ENCODE measurements around the gene MIOS.
A peak's percentile ranks its signal among the peaks of the same experiment; 100 is the strongest.

Gene MIOS

DNA sequence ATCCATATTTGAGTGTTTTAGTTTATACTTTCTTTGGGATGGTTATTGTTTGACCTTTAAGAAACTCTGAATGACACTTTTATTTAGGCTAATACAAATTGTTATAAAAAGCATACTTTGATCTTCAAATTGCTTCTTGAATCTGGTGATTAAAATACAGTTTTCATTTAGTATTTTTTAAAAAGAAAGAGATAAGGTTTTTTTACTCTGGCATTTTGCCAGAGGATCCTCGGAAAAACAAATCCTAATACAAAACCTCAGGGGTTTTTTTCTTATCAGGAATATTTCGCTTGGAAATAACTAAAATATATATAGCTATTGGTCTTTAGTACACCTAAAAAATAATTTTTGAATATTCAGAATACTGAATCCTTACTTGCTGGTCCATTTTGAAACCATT is 17.0 kb downstream of the MIOS start:
- TF ChIP-seq, protein P1, sequence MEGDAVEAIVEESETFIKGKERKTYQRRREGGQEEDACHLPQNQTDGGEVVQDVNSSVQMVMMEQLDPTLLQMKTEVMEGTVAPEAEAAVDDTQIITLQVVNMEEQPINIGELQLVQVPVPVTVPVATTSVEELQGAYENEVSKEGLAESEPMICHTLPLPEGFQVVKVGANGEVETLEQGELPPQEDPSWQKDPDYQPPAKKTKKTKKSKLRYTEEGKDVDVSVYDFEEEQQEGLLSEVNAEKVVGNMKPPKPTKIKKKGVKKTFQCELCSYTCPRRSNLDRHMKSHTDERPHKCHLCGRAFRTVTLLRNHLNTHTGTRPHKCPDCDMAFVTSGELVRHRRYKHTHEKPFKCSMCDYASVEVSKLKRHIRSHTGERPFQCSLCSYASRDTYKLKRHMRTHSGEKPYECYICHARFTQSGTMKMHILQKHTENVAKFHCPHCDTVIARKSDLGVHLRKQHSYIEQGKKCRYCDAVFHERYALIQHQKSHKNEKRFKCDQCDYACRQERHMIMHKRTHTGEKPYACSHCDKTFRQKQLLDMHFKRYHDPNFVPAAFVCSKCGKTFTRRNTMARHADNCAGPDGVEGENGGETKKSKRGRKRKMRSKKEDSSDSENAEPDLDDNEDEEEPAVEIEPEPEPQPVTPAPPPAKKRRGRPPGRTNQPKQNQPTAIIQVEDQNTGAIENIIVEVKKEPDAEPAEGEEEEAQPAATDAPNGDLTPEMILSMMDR (IDR thresholded peaks at IDR 0.05; ENCODE audit: low read depth, low read length, missing control alignments) = no peak
- in situ Hi-C loops (cut with HindIII; ENCODE audit: low sequenced_read_pairs) = no loop called here
- no peak for DNase-seq (ENCODE audit: low read depth)
- H3K4me3 ChIP-seq (ENCODE audit: low read depth, low read length) = no peak overlapping the region

- no peak for DNase-seq (ENCODE audit: low read depth)
- in situ Hi-C loops (cut with HindIII; ENCODE audit: low sequenced_read_pairs) = no loop called here
- TF ChIP-seq, protein P1 (IDR thresholded peaks at IDR 0.05; ENCODE audit: low read depth, low read length, missing control alignments) = no peak
- H3K4me3 ChIP-seq (ENCODE audit: low read depth, low read length) = no peak overlapping the region
These were observed 18.0 kb downstream of the MIOS start for GRCh38 chr7:7584653-7585052.

- no peak for DNase-seq (ENCODE audit: low read depth)
- H3K4me3 ChIP-seq (ENCODE audit: low read depth, low read length) = no peak overlapping the region
- TF ChIP-seq, protein P1 (IDR thresholded peaks at IDR 0.05; ENCODE audit: low read depth, low read length, missing control alignments) = no peak
- in situ Hi-C loops (cut with HindIII; ENCODE audit: low sequenced_read_pairs) = no loop called here
These were observed 18.7 kb downstream of the MIOS start for GRCh38 chr7:7585241-7585928.

- no peak overlapping the region for H3K4me3 ChIP-seq (ENCODE audit: low read depth, low read length)
- in situ Hi-C loops (cut with HindIII; ENCODE audit: low sequenced_read_pairs) = no loop called here
These were observed 28.8 kb downstream of the MIOS start for GRCh38 chr7:7595451-7595850.

DNA sequence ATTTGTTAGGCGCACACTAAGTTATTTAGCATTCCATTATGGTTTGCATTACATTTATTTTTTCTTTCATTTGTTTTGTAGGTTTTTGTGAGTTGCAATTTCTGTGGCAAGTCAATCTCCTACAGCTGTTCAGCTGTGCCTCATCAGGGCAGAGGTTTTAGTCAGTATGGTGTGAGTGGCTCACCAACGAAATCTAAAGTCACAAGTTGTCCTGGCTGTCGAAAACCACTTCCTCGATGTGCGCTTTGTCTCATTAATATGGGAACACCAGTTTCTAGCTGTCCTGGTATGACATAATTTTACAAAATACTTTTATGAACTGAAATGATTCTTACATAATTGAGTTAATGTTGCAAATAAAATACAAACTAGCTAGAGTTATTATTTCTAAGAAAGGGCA is 29.5 kb downstream of the MIOS start:
- in situ Hi-C loops (cut with HindIII; ENCODE audit: low sequenced_read_pairs) = no loop called here
- TF ChIP-seq, protein P1 (IDR thresholded peaks at IDR 0.05; ENCODE audit: low read depth, low read length, missing control alignments) = no peak
- no peak for DNase-seq (ENCODE audit: low read depth)
- no peak overlapping the region for H3K4me3 ChIP-seq (ENCODE audit: low read depth, low read length)

More at GRCh38 chr7:7595451-7595850, 28.8 kb downstream of the MIOS start:
- TF ChIP-seq, protein P1 (IDR thresholded peaks at IDR 0.05; ENCODE audit: low read depth, low read length, missing control alignments) = no peak
- DNase-seq (ENCODE audit: low read depth) = peak; percentile 16

- DNase-seq (ENCODE audit: low read depth) = no peak
- TF ChIP-seq, protein P1 (IDR thresholded peaks at IDR 0.05; ENCODE audit: low read depth, low read length, missing control alignments) = no peak
- no peak overlapping the region for H3K4me3 ChIP-seq (ENCODE audit: low read depth, low read length)
- in situ Hi-C loops (cut with HindIII; ENCODE audit: low sequenced_read_pairs) = no loop called here
These were observed 40.3 kb downstream of the MIOS start for GRCh38 chr7:7607010-7607409.
